Activated CD4-positive, alpha-beta T cell treated with anti-CD3 and anti-CD28 coated beads, Interleukin-2, amount 50 U/mL, for 16 hours (primary cell): ENCODE results near the gene RPL28.
"Not testable (repeated sequence)": the region's sequence is repeated elsewhere in the genome, so short reads cannot be mapped to it uniquely, and the experiment has no call there.

Source experiments
- DNase-seq: peaks from one replicate; pipeline ENCODE4 v3.0.0-alpha.2; 2020

The RPL28 gene

DNA sequence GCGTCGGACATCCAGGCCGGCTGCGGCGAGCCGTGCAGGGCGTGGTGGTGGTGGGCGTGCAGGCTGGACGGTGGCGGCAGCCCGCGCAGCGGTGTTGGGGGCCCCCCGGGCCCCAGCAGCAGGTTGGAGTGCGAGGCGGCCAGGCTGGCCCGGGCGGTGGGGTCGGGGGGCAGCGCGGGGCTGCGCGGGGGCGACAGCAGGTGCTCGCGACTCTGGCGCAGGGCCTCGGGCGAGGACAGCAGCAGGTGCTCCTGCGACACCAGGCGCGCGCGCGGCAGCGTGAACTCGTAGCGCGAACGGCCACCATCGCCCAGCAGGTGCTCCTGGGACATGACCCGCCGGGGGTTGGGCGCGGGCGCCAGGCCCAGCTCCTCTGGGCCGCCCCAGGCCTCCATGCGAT lies 47.6 kb downstream of the RPL28 start:
- DNase-seq: no peak

DNA sequence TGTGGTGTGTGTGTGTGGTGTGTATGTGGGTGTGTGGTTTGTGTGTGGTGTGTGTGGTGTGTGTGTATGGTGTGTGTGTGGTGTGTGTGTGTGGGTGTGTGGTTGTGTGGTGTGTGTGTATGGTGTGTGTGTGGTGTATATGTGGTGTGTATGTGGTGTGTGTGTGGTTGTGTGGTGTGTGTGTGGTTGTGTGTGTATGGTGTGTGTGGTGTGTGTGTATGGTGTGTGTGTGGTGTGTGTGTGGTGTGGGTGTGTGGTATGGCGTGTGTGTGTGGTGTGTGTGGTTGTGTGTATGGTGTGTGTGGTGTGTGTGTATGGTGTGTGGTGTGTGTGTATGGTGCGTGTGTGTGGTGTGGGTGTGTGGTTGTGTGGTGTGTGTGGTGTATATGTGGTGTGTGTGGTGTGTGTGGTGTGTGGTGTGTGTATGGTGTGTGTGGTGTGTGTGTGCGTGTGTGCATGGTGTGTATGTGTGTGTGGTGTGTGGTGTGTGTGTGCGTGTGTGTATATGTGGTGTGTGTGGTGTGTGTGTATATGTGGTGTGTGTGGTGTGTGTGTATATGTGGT lies 48.7 kb downstream of the RPL28 start:
- no peak for DNase-seq

- no peak for DNase-seq
Measured at GRCh38 chr19:55435020-55435419, 49.3 kb downstream of the RPL28 start.

GRCh38 chr19:55436847-55437246 lies 51.1 kb downstream of the RPL28 start:
- no peak for DNase-seq

- no peak for DNase-seq
Measured at GRCh38 chr19:55437410-55437809, 51.7 kb downstream of the RPL28 start.

DNA sequence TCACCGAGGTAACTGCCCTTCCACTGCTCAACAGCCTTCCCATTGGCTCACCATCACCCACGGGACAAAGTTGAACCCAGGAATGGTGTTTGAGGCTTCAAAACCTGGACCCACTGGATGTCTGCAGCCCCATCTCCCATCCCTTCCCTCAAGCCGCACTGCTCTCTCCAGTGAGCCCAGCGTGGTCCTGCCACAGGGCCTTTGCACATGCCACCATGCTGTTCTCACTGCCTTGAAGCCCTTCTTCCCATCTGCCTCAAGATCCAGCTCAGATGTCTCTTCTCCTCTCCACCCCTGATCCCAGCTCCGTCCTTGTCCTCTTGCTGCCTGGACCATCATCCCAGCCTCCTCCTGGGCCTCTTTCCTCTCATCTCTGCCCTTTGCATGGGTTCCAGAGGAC lies 53.3 kb downstream of the RPL28 start:
- DNase-seq: no peak

- no peak for DNase-seq
Measured at GRCh38 chr19:55440411-55441105, 54.8 kb downstream of the RPL28 start.

- DNase-seq: no peak
Measured at GRCh38 chr19:55441319-55441691, 55.6 kb downstream of the RPL28 start.

DNA sequence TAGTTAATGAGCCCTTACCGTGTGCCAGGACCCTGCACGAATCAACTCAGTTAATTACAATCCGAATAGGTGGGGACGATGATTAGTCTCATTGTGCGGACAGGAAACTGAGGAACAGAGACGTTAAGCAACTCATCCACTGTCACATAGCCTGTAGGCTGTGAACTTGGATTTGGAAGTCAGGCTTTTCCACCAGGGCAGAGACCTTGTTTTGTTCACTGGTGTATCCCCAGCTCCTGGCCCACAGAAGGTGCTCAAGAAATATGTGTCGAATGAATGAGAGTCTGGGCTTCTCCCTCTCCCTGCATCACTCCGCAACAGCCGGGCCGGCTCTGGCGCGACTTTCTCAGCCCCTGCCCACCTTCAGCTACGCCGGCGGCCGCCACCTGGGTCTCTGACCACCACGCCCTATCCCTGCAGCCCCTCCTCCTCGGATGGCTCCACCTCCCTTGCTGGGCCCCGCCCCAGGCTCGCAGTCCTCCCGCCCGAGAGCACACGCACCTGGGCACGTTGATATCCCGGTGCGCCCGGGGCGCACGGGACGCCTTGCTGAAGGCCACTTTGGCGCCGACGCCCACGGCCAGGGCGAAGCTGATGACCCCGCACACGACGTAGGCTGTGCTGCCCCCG lies 56.1 kb downstream of the RPL28 start:
- no peak for DNase-seq

GRCh38 chr19:55442372-55442961 lies 56.7 kb downstream of the RPL28 start:
- no peak for DNase-seq

DNA sequence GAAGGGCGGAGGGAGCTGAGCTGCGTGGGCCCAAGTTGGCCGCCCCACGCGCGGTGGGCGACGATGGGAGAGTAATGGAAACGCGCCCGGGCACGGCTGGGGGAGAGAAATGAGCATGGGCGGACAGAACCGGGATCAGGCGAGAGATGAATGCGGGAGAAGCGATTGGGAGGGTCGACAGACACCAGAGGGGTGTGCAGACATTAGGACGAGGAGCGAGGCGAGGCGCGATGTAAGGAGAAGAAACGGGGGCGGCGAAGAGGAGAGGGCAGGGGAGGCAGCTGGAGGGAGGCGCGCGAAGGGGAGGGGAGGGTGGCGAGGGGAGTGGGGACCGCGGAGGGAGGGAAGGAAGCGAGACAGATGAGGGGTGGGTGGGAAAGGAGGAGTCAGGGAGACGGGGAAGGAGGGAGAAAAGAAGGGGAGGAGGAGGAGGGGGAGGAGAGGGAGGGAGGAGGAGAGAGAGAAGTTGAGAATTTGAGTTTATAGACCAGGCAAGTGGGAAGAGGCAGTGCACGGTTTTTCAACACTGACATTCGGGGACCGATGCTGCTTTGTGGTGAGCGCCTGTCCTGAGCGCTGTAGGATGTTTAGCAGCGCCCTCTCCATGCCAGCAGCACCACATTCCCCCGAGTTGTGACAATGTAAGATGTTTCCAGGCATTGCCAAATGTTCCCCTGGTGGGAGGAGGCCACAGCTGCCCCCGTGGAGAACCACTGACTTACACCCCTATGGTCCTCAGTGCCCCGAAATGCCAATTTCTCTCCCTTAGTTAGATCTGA lies 57.5 kb downstream of the RPL28 start, which contains the start of gene SHISA7:
TSS of gene SHISA7 (minus strand) at position 256 of the 779 bp plus-strand sequence. CDS start 437 bp downstream, outside the sequence.
- DNase-seq: no peak

- no peak for DNase-seq
Measured at GRCh38 chr19:55443824-55444480, 58.2 kb downstream of the RPL28 start.

DNA sequence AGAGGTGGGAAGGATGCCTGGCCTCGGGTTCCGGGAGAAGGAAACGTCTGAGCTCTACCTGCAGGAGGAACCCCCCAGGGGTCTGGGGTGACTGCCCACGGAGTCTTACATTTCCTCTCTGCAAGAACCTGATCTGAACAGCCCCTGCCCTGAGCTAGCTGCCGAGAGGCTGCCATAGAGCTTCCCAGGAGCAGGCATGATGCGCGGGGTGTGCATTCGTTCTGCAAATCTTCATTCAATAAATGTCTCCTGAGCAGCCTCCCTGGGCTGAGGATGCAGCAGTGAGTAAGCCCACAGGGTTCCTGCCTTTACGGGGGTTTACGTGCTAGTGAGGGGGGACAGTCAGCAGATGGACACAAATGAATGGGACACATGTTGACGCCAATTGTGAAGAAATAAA lies 58.9 kb downstream of the RPL28 start:
- DNase-seq: no peak

GRCh38 chr19:55446060-55446459 lies 60.3 kb downstream of the RPL28 start:
- DNase-seq: no peak

GRCh38 chr19:55447421-55448174 lies 61.9 kb downstream of the RPL28 start:
- DNase-seq: no peak

DNA sequence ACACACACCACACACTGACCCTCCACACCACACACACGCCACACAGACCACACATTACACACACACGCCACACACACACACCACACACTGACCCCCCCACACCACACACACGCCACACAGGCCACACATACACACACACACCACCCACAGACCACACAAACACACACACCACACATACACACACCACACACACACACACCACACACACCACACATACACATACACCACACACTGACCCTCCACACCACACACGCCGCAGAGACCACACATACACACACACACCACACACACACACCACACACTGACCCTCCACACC lies 62.4 kb downstream of the RPL28 start:
- DNase-seq: not testable (repeated sequence)

GRCh38 chr19:55449469-55449868 lies 63.7 kb downstream of the RPL28 start:
- DNase-seq: no peak

GRCh38 chr19:55451163-55451964 lies 65.6 kb downstream of the RPL28 start:
- DNase-seq: no peak

GRCh38 chr19:55451965-55452748 lies 66.4 kb downstream of the RPL28 start:
- DNase-seq: no peak
